PC-3 (cell line): Measurements from ENCODE around the gene CCNF. TPM values are rescaled to one million over a fixed set of nuclear protein-coding genes. Genes with fewer than 3 reads are reported as not detected.

Experiments
- ATAC-seq: fragments of 200-7000 bp; cut with Tn5 transposase; 2 replicates; pipeline ENCODE4 v1.9.1; 2020; ENCODE audit warnings: mild to moderate bottlenecking, moderate library complexity
- BruUV-seq: library from RNA; stranded (reverse); fragments of 400-500 nt; replicated peaks from 2 replicates; lab custom pipeline; 2021; lab: Mats Ljungman, UMichigan
- CTCF ChIA-PET: fragments of 300-600 bp; sonication (Branson Sonifier 250); formaldehyde crosslinking; loops from one replicate; lab custom pipeline; 2022; ENCODE audit warnings: antibody characterized with exemption; lab: Charles Lee
- POLR2A ChIA-PET: fragments of 300-600 bp; sonication (Branson Sonifier 250); formaldehyde crosslinking; loops from one replicate; lab custom pipeline; 2022; ENCODE audit warnings: antibody characterized with exemption; ENCODE audit not compliant: unreplicated experiment; lab: Charles Lee
- DNase-seq: peaks from one replicate; pipeline ENCODE4 v3.0.0-alpha.2; 2015
- H2AFZ ChIP-seq: fragments of 300-600 bp; sonication (generic); 2 replicates; pipeline ENCODE4 v1.6.0; 2016; ENCODE audit warnings: antibody characterized with exemption, low read length
- H3F3A ChIP-seq: fragments of 300-600 bp; sonication (generic); one replicate; pipeline ENCODE4 v1.6.0; 2017; ENCODE audit warnings: antibody characterized with exemption, low read length, control low read depth, mild to moderate bottlenecking; ENCODE audit not compliant: unreplicated experiment
- H3K27ac ChIP-seq: fragments of 300-600 bp; sonication (generic); 2 replicates; pipeline ENCODE4 v1.5.1; 2016; ENCODE audit warnings: mild to moderate bottlenecking, low read length
- H3K27me3 ChIP-seq: fragments of 300-600 bp; sonication (generic); 2 replicates; pipeline ENCODE4 v1.6.1; 2016; ENCODE audit warnings: low read length, mixed read lengths
- H3K36me3 ChIP-seq: fragments of 300-600 bp; sonication (generic); 2 replicates; pipeline ENCODE4 v1.6.1; 2016; ENCODE audit warnings: low read depth, mixed run types, low read length, mixed read lengths
- H3K4me1 ChIP-seq: fragments of 300-600 bp; sonication (generic); 2 replicates; pipeline ENCODE4 v1.5.1; 2016; ENCODE audit warnings: low read length; ENCODE audit not compliant: insufficient read depth
- H3K4me2 ChIP-seq: fragments of 300-600 bp; sonication (generic); 2 replicates; pipeline ENCODE4 v1.6.0; 2016; ENCODE audit warnings: low read length
- H3K4me3 ChIP-seq: fragments of 300-600 bp; sonication (generic); 2 replicates; pipeline ENCODE4 v1.5.1; 2016; ENCODE audit warnings: mild to moderate bottlenecking, low read length, mixed read lengths
- H3K79me2 ChIP-seq: fragments of 300-600 bp; sonication (generic); 2 replicates; pipeline ENCODE4 v1.6.1; 2017; ENCODE audit warnings: low read length, mixed read lengths
- H3K9ac ChIP-seq: fragments of 300-600 bp; sonication (generic); 2 replicates; pipeline ENCODE4 v1.6.0; 2016; ENCODE audit warnings: mild to moderate bottlenecking, low read length
- H3K9me2 ChIP-seq: fragments of 300-600 bp; sonication (generic); replicated peaks from 2 replicates; pipeline ENCODE4 v1.6.1; 2016; ENCODE audit warnings: mixed run types, low read length, mixed read lengths
- H3K9me3 ChIP-seq: fragments of 300-600 bp; sonication (generic); 2 replicates; pipeline ENCODE4 v1.6.1; 2016; ENCODE audit warnings: low read length, mixed read lengths
- H4K20me1 ChIP-seq: fragments of 300-600 bp; sonication (generic); 2 replicates; pipeline ENCODE4 v1.6.1; 2016; ENCODE audit warnings: low read length, mixed read lengths
- CTCF ChIP-seq: fragments of 300-600 bp; sonication (generic); conservative IDR thresholded peaks from 2 replicates; pipeline ENCODE4 v1.5.1; 2017; ENCODE audit warnings: antibody characterized with exemption, low read depth, mild to moderate bottlenecking, low read length
- EZH2 ChIP-seq: fragments of 300-600 bp; sonication (generic); IDR thresholded peaks from one replicate; pipeline ENCODE4 v1.6.1; 2017; ENCODE audit warnings: antibody characterized with exemption, mild to moderate bottlenecking, low read length; ENCODE audit not compliant: unreplicated experiment
- EZH2phosphoT487 ChIP-seq: fragments of 300-600 bp; sonication (generic); IDR thresholded peaks from 2 replicates; pipeline ENCODE4 v1.6.1; 2018; ENCODE audit warnings: mild to moderate bottlenecking, antibody characterized with exemption, low read length, borderline replicate concordance
- intact Hi-C: fragments of 100-400 bp; cut with micrococcal nuclease; formaldehyde crosslinking; loops from 2 replicates; pipeline ENCODE4 v1.9.0; 2023
- total RNA-seq: library from RNA; depleted of rRNA; stranded (reverse); fragments of >200 nt; gene quantifications from 2 replicates; pipeline ENCODE4 v1.2.3, GENCODE V29; 2014

Gene CCNF
- total RNA-seq, 1 experiment from 2014 or later = 26.8 TPM

GRCh38 chr16:2459647-2460390 lies 30.6 kb downstream of the CCNF start, which contains the start of gene TEDC2:
Gene TEDC2, plus strand, starts transcription at chr16:2460109. Its CDS starts 36 bp downstream, at chr16:2460145.
- Histone ChIP-seq H3K4me2 (peak within 1 kb of the TSS; percentile 95), H3K36me3 (no peaks in the 10 kb centered on the region), H3K27ac (no peak within 1 kb of the TSS), H3K9me2 (no peaks in the 10 kb centered on the region), H3K27me3 (no peaks in the 10 kb centered on the region), H2AFZ (peak within 1 kb of the TSS; percentile 82), H3F3A (no peaks in the 10 kb centered on the region), H3K4me3 (peak within 1 kb of the TSS; percentile 74), H3K4me1 (peaks cover 14% of the 10 kb centered on the region), H3K79me2 (peaks cover 14% of the 10 kb centered on the region), H3K9me3 (no peaks in the 10 kb centered on the region), H3K9ac (peak within 1 kb of the TSS; percentile 74), H4K20me1 (no peaks in the 10 kb centered on the region)
- TF ChIP-seq EZH2phosphoT487 = no peak
- no peak for TF ChIP-seq EZH2
- no peak for TF ChIP-seq CTCF
- ChIA-PET POLR2A (interaction anchor here (0.5 kb wide), 1 partner anchor 62 kb away, joined by 13 read pairs; no protein-coding TSS in a partner anchor), CTCF (interaction anchor here (0.7 kb wide), 1 partner anchor 8 kb away, joined by 3 read pairs; no protein-coding TSS in a partner anchor)
- DNase-seq = peak; percentile 93
- peak; percentile 89 for ATAC-seq
- BruUV-seq = no TSS peak
- intact Hi-C loops = no loop called here

GRCh38 chr16:2460391-2460713 lies 31.1 kb downstream of the CCNF start:
- no peak overlapping the region for H3K27ac ChIP-seq
- no peak for ATAC-seq

More at GRCh38 chr16:2460391-2460713, 31.1 kb downstream of the CCNF start:
- no peak for TF ChIP-seq EZH2phosphoT487
- no peak for TF ChIP-seq CTCF
- no peak for TF ChIP-seq EZH2
- Histone ChIP-seq H3K9me3 (no peaks in the 10 kb centered on the region), H3K9ac (peak overlapping the region; percentile 74), H3F3A (no peaks in the 10 kb centered on the region), H3K79me2 (peaks cover 14% of the 10 kb centered on the region), H3K36me3 (no peaks in the 10 kb centered on the region), H3K27me3 (no peaks in the 10 kb centered on the region), H4K20me1 (no peaks in the 10 kb centered on the region), H3K4me3 (peak overlapping the region; percentile 74), H3K4me2 (peak overlapping the region; percentile 95), H2AFZ (peak overlapping the region; percentile 82), H3K4me1 (peaks cover 14% of the 10 kb centered on the region), H3K9me2 (no peaks in the 10 kb centered on the region)
- no peak for DNase-seq
- ChIA-PET CTCF (no interaction called here), POLR2A (no interaction called here)
- no TSS peak for BruUV-seq
- intact Hi-C loops = no loop called here
